RKO (cell line): ENCODE results near the gene RABEPK.
"Not testable (repeated sequence)": the region's sequence is repeated elsewhere in the genome, so short reads cannot be mapped to it uniquely, and the experiment has no call there.

Experiments used
- DNase-seq: peaks from one replicate; pipeline ENCODE4 v3.0.0-alpha.2; 2016; ENCODE audit warnings: low spot score

RABEPK gene

DNA sequence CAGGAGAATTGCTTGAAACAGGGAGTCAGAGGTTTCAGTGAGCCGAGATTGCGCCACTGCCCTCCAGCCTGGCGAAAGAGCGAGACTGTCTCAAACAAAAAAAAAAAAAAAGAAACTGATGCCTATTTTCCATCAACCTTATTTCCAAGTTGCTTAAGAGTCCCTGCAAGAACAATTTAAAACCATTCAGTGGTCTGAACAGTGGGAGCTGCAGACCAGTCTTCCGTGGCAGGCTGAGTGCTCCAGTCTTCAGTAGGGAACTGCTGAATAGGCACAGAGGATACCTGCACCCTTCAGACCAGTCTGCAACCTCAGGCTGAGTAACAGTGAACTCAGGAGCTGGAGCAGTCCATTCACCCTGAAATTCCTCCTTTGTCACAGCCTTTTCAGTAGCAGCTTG is 5.9 kb upstream of the RABEPK start:
- not testable (repeated sequence) for DNase-seq

DNA sequence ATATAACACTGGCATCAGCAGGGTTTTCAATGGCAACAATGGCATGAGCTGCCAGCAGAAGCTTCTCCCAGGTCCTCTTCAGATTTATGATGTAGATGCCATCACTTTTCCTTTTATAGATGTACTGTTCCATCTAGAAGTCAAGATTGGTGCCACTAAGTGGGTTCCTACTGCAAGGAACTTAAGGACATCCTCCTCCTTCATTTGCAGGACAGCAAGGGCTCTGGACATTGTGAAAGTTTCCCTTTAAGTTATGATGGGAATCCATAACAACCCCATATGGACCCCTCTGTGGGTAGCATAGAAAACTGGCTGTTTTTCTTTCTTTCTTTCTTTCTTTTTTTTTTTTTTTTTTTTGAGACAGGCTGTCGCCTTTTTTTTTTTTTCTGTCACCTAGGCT is 4.8 kb upstream of the RABEPK start:
- not testable (repeated sequence) for DNase-seq

DNA sequence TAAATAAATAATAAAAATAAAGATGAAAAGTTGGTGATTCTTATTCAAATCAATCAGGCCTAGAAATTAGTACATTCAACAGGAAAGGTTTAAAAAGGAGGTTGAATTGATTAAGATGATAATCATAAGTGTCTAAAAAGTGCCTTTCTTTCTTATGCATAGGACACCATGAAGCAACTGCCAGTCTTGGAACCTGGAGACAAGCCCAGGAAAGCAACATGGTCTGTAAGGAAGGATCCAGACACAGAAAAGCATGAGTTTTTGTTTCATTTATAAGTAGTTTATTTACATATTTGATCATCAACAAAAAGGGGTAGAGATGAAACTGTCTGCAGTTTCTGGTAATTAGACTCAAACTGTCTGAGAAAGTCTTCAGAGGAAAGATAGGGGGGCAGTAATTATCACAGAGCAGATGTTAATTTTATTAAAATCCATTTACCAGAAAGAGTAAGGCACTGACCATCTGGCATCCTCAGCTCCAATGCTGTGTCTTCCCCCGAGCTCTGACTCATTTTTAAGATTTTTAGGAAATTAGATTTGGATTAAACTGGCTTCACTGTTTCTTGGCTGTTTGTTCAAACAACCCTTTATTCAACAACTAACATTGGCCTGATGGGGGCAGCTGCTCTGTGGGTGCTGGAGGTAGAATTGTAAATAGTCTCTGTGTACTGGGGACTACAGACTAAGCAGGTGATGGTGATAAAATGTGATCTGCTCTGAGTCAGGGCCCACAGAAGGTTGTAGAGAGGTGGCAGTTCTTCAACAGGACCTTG is 2.7 kb downstream of the RABEPK start:
- DNase-seq = peak; percentile 20

DNA sequence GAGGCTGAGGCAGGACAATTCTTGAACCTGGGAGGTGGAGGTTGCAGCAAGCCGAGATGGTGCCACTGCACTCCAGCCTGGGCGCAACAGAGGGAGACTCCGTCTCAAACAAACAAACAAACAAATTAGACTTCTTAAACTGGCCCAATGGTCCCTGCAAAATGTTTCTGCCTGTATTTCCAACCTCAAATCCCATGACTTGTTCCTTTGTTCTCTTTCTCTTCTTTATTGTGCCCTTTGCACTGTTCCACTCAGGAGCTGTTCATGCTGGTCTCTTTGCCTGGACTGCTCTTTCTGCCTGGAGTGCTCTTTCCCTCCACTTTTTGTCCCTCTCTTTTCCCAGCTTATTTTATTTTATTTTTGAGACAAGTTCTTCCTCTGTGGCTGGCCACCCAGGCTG is 4.1 kb downstream of the RABEPK start:
- DNase-seq = no peak

DNA sequence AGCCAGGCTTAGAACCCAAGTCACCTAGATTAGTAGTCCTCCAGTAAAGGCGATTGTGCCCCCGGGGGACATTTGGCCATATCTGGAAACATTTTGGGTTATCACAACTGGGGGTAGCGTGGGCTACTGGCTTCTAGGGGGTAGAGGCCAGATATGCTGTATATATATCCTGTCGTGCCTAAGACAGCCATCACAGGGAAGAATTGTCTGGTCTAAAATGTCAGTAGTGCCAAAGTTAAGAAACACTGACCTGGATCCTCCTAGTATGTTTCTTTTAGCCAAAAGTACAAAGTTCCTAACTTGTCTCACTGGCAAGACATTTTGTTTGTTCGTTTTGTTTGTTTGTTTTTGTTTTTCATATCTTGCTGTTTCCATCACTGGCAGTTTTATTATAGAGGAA is 13.8 kb downstream of the RABEPK start:
- no peak for DNase-seq

DNA sequence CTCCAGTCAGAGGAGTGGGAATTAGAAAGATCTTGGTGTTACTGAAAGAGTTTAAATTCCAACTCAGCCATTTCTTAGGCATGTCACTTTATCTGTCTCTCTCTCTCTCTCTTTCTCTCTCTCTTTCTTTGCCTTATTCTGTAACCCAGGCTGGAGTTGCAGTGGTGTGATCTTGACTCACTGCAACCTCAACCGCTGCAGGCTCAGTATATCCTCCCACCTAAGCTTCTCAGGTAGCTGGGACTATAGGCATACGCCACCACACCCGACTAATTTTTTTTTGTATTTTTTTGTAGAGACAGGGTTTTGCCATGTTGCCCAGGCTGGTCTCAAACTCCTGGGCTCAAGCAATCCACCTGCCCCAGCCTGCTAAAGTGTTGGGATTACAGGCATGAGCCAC is 18.3 kb downstream of the RABEPK start:
- no peak for DNase-seq

DNA sequence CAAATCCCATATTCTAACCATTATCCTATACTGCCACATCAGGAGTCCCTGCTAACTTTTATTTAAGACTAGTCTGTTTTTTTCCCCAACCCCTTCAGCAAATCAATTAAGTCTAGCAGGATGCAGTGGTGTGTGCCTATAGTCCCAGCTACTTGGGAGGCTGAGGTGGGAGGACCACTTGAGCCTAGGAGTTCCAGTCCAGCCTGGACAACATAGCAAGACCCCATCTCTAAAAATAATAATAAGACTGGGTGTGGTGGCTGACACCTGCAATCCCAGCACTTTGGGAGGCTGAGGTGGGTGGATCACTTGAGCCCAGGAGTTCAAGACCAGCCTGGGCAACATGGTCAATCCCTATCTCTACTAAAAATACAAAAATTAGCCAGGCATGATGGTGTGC is 24.5 kb downstream of the RABEPK start:
- DNase-seq = not testable (repeated sequence)

DNA sequence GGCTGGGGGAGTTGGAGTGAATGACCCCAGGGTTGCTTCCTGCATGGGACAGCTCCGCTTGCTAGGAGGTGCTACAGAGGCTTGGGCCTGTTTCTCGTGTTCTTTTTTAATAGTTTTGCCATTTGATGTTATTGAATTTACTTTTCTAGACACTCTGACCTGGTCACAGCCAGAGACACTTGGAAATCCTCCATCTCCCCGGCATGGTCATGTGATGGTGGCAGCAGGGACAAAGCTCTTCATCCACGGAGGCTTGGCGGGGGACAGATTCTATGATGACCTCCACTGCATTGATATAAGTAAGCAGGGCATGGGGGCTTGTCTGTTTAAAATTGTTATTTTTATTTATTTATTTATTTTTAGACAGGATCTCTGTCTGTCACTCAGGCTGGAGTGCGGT is 27.4 kb downstream of the RABEPK start:
- no peak for DNase-seq

DNA sequence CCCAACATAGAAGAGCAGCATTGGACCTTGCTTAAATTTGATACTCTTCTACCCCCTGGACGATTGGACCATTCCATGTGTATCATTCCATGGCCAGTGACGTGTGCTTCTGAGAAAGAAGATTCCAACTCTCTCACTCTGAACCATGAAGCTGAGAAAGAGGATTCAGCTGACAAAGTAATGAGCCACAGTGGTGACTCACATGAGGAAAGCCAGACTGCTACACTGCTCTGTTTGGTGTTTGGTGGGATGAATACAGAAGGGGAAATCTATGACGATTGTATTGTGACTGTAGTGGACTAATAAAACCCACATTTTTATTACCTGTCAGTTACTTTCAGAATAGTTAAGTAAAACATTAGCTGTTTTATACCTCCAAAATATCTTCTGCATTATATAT is 33.3 kb downstream of the RABEPK start:
- DNase-seq = peak; percentile 100

DNA sequence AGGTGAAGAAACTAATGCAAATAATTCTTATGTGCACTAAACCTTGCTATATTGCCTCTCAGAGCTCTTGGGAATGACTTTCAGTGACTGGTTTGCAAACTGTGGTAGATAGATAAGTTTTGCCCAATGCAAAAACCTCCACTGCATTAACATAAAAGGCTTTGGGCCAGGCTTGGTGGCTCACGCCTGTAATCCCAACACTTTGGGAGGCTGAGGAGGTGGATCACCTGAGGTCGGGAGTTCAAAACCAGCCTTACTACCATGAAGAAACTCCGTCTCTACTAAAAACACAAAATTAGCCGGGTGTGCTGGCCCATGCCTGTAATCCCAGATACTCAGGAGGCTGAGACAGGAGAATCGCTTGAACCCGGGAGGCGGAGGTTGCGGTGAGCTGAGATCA is 33.8 kb downstream of the RABEPK start:
- not testable (repeated sequence) for DNase-seq

DNA sequence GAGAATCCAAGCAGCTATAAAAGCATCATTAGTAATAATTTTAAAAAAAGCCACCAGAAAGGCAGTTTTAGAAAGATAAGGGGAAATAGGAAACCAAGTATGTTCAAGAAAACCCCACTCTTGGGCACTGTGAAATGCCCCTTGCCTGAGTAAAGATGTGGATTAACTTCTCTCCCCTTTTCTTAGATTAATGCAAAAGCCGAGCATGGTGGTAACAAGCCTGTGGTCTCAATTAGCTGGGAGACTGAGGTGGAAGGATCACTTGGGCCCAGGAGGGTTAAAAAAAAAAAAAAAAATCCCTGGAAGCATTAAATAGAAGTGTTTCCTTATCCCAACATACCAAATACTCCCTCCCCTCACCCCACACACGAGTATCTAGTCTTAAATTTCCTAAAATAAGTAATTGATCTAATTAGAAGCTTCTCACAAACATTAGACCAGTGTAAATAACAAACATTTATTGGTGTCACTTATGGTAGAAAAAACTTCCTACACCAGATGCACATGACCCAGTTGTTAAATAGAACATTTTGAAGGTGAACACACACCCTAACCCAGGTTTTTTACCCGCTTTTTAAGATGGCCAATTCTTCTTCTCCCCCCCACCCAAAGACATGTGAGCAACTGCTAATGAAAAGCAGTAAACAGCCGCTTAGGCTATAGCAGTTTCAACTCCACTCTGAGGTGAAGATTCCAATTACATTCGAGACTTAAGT is 35.6 kb downstream of the RABEPK start:
- DNase-seq = no peak

DNA sequence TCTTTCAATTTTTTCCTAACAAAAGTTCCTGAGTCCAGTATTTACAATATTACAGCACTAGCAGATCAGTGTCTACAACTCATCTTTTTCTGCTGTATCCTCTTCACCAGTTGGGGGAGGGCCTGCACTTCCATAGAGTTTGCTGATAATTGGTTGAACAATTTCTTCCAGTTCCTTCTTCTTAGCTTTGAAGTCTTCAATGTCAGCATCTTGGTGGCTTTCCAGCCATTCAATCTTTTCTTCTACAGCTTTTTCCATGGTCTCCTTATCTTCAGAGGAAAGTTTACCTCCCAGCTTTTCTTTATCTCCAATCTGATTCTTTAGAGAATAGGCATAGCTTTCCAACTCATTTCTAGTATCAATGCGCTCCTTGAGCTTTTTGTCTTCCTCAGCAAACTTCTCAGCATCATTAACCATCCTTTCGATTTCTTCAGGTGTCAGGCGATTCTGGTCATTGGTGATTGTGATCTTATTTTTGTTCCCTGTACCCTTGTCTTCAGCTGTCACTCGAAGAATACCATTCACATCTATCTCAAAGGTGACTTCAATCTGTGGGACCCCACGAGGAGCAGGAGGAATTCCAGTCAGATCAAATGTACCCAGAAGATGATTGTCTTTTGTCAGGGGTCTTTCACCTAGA is 36.3 kb downstream of the RABEPK start:
- DNase-seq = peak; percentile 47

DNA sequence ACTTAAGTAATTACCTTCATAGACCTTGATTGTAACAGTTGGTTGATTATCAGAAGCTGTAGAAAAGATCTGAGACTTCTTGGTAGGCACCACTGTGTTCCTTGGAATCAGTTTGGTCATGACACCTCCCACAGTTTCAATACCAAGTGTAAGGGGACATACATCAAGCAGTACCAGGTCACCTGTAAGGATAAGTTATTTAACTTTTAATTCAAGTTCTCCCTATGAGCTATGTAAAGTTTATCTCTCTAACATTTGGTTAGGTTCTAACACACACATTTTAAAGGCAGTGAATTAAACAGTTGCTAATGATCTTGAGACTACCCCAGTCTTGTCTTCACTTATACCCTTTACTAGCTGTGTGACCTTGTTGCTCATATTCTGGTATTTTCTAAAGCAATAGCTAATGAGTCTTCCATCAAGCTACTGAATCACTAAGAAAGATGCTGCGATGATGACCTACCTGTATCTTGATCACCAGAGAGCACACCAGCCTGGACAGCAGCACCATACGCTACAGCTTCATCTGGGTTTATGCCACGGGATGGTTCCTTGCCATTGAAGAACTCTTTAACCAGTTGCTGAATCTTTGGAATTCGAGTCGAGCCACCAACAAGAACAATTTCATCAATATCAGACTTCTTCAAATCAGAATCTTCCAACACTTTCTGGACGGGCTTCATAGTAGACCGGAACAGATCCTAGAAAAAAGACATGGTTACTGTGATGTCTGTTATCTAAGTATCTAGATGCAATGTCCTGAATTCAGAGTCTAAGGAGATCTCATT is 38.0 kb downstream of the RABEPK start:
- peak; percentile 78 for DNase-seq

DNA sequence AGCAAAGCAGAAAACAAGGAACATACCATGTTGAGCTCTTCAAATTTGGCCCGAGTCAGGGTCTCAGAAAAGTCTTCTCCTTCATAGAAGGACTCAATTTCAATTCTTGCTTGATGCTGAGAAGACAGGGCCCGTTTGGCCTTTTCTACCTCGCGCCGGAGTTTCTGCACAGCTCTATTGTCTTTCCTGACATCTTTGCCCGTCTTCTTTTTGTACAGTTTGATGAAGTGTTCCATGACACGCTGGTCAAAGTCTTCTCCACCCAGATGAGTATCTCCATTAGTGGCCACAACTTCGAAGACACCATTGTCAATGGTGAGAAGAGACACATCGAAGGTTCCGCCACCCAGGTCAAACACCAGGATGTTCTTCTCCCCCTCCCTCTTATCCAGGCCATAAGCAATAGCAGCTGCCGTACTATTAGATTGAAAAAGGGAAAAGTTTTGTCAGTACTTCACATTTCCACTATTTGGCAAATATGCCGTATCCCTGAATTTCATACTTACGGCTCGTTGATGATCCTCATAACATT is 38.6 kb downstream of the RABEPK start:
- DNase-seq = peak; percentile 31

DNA sequence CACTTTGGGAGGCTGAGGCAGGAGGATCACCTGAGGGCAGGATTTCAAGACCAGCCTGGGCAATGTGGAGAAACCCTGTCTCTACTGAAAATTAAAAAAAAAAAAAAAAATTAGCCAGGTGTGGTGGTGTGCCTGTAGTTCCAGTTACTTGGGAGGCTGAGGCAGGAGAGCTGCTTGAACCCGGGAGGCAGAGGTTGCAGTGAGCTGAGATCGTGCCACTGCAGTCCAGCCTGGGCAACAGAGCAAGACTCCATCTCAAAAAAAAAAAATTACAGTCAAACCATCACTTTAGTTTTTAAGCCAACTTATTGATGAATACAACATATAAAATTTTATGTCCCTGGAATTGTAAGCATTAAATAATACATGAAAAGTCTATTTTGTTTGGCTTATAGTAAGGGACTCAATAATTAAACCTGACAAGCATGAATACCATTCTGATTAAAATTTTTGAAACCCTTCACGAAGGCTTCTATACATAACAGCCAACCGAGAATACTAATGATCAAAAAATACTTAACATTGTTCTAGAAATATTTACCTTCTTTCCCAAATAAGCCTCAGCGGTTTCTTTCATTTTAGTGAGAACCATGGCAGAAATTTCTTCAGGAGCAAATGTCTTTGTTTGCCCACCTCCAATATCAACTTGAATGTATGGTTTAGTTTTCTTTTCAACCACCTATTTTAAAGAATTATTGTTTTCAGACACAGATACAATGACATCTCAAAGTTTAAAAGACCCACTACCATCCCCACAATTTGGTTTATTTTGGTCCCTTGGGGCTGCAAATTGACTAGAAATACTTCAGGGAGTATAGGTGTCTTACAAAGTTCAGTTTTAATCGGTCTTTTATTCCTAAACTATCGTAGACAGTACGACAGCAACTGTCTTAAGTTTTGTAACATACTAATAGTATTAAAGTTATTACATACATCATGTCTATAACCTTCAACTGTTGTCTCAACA is 39.6 kb downstream of the RABEPK start:
- DNase-seq = no peak

DNA sequence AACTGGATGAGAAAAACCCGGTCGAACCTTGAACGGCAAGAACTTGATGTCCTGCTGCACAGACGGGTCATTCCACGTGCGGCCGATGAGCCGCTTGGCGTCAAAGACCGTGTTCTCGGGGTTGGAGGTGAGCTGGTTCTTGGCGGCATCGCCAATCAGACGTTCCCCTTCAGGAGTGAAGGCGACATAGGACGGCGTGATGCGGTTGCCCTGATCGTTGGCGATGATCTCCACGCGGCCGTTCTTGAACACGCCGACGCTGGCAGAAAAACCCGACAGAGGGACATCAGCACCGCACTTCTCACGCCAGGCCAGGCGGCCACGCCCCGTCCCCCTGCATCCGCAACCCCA is 40.3 kb downstream of the RABEPK start:
- DNase-seq = peak; percentile 75

DNA sequence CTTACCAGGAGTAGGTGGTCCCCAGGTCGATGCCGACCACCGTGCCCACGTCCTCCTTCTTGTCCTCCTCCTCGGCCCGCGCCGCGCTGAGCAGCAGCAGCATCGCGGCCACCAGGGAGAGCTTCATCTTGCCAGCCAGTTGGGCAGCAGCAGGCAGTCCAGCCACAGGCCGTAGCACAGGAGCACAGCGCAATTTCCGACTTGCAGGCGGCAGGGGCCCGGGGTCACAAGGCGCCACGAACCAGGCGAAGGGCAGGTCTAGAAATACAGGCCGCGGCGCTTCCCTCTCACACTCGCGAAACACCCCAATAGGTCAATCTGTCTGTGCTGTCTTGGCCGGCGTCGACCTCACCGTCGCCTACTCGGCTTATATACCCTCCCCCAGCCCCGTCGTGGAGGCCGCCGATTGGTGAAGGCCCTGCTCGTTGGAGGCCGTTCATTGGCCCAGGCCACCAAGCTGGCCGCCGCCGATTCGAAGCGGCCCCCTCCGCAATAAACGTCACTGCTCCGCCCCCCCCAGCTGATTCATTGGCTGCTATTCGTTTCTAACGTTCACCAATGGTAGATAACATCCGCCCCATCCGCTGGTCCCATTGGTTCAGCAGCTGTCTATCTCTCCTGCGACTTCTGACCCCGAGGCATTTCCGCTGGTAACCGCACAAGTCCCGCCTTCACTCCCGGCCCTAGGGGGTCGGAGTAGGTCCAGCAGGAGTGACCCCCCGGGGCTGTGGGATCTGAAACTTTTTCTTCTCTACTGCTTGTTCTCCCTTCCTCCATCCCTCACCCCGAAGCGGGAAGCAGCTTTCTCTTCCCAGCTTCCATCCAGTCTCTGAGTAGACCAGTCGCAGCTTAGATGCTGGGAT is 40.9 kb downstream of the RABEPK start, which contains the start of gene HSPA5:
TSS of gene HSPA5 (minus strand) at position 344 of the 863 bp plus-strand sequence. CDS start at position 127, 217 bp downstream.
- peak; percentile 100 for DNase-seq

DNA sequence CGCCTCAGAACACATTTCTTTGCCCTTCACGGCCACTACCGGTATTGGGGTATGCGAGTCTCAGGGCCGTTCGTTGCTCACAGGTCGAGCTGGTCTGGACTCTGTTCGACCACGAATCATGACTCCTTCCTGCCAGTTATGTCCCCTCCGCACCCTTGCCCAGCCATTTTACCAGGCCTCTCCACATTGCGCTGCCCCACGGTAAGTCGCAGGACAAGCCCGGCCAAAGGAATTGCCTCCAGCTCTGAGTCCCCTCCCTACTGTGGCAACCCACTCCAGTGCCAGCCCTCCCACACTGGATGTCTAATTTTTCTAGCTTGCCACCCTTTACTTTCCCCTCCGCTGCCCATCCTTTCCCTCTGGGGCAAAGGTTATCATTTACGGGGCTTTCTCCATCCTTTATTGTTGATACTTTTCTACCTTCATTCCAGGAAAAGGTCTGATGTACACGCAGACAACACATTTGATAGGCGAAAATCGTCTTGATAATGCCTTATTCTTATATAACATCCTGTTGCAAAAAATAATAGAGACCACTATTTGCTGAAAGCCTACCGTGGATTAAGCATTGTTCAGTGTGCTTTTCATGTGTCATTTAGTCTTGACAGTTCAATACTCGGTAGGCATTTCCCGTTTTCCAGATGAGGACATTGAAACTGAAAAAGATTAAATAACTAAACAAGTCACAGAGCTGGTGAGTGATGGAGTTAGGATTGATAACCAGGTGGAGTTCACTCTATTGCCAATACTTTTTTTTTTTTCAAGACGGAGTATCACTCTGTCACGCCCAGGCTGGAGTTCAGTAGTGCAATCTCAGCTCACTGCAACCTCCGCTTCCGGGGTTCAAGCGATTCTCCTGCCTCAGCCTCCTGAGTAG is 41.8 kb downstream of the RABEPK start:
- DNase-seq = peak; percentile 60

DNA sequence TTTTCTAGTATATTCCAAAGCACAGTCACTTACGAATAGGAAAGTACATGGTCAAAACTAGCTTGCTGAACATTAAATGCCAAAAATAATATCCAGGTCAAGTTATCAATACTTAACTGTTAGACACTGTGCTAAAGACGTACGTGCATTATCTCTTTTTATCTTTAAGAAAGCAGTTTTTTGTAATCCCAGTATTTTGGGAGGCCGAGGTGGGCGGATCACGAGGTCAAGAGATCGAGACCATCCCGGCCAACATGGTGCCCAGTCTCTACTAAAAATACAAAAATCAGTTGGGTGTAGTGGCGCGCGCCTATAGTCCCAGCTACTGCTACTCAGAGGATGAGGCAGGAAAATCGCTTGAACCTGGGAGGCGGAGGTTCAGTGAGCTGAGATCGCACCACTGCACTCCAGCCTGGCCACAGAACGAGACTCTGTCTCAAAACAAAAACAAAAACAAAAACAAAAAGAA is 43.5 kb downstream of the RABEPK start:
- DNase-seq = no peak
